Stimulated activated CD4-positive, alpha-beta T cell treated with anti-CD3 and anti-CD28 coated beads, TNF-alpha, amount 100 ng/mL, for 1 hour (primary cell): Measurements from ENCODE around the gene ZC3HAV1.
"Not testable (repeated sequence)": the region's sequence is repeated elsewhere in the genome, so short reads cannot be mapped to it uniquely, and the experiment has no call there.

Source experiments
- DNase-seq, 3 donors: peaks; one replicate each; pipeline ENCODE4 v3.0.0-alpha.2; 2020; ENCODE audit warnings: low read depth in 3 of 3, low spot score in 1 of 3

ZC3HAV1 gene

GRCh38 chr7:139055674-139056073 is 53.8 kb downstream of the ZC3HAV1 start:
- DNase-seq: no peak

DNA sequence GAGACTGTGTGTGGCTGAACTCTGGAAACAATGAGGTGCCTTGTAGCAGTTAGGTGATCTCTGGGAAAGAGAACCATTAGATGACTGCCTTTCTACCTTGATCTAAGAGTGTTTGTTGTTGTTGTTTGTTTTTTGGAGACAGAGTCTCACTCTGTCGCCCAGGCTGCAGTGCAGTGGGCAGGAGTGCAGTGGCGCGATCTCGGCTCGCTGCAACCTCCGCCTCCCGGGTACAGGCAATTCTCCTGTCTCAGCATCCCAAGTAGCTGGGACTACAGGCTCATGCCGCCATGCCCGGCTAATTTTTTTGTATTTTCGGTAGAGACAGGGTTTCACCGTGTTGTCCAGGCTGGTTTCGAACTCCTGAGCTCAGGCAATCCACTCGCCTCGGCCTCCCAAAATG is 54.9 kb downstream of the ZC3HAV1 start:
- DNase-seq: not testable (repeated sequence)

- DNase-seq: no peak
Measured at GRCh38 chr7:139054101-139054500, 55.4 kb downstream of the ZC3HAV1 start.

DNA sequence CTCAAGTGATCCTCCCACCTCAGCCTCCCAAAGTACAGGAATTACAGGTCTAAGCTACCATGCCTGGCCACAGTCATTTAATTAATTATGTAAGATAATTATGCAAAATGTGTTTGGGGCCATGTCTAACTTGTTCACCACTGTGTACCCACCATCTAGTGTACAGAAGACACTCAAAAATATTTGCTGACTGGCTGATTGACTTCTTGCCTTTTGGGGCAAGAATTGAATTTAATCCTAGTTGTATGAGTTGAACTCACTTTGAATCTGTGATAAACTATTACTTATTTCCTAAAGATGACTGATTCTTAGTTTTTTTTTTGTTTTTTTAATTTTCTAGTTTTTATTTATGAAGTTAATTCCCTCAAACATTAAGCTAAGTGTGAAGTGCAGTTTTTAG is 57.9 kb downstream of the ZC3HAV1 start:
- DNase-seq: no peak

DNA sequence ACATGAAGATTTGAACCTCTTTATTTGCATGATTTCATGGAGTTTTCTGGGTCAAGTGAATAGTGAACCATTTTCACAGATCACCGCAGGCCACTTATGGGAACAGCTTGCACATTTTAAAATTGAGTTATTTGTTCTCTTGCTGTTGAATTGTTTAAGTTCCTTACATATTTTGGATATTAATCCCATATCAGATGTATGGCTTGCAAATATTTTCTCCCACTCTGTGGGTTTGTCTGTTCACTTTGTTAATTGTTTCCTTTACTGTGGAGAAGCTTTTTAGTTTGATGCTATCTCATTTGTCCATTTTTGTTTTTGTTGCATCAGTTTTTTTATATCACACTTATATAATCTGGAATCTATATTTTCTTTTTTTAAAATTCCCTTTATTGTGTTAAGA is 59.6 kb downstream of the ZC3HAV1 start:
- no peak for DNase-seq

DNA sequence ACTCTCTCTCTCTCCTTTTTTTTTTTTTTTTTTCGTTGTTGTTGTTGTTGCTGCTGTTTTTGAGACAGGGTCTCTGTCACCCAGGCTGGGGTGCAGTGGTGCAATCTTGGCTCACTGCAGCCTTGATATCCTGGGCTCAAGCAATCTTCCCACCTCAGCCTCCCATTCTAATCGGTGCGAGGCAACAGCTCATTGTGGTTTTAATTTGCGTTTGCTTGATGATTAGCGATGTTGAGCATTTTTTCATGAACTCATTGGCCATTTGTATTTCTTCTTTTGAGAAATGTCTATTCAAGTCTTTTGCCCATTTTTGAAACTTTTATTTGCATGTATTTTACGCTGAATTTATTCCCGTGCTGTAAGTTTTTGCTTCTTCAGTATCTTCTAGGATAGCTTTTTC is 60.4 kb downstream of the ZC3HAV1 start:
- DNase-seq: no peak

GRCh38 chr7:139047970-139048369 is 61.5 kb downstream of the ZC3HAV1 start:
- no peak for DNase-seq

GRCh38 chr7:139046143-139046542 is 63.4 kb downstream of the ZC3HAV1 start:
- no peak for DNase-seq

DNA sequence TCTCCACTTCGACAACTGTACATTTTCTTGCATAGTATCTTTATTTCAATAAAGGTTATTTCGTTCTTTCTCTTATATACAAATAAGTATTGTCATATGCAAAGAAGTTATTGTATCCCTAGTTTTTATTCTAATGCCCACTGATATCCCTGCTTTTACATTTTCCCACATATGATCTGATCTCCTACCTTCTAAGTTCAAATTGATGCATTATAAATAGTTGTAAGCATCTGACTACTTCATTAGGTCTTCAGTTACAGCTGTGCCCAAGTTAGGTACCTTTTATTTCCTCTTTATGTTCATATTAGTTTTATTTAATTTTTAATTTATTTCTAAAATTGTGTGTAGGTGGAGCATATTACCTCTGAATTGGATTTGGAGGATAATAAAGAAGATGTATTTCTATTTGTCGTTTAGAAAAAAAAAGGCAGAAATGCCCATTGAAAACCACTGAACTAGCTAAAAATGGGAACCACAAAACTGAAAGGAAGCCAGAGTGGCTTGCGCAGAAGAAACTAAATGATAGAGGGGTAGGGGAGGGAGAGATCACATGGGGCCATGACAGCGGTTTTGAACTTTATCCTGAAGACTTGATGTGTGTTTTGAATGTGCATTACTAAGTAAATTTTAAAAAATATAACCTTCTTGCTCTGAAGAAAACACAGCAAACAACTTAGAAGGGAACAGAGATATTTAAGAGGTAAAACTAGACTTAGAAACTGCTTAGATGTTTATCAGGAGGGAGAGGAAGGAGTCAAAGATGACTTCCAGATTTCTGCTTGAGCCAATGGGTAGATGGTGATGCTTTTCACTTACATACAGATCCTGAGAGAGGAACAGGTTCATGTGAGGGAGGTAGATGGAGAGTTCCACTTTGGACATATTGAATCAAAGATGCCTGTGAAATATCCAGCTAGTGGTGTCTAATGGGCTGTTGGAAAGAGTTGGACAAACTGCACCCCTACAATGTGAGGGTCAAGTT is 64.4 kb downstream of the ZC3HAV1 start:
- DNase-seq: no peak

DNA sequence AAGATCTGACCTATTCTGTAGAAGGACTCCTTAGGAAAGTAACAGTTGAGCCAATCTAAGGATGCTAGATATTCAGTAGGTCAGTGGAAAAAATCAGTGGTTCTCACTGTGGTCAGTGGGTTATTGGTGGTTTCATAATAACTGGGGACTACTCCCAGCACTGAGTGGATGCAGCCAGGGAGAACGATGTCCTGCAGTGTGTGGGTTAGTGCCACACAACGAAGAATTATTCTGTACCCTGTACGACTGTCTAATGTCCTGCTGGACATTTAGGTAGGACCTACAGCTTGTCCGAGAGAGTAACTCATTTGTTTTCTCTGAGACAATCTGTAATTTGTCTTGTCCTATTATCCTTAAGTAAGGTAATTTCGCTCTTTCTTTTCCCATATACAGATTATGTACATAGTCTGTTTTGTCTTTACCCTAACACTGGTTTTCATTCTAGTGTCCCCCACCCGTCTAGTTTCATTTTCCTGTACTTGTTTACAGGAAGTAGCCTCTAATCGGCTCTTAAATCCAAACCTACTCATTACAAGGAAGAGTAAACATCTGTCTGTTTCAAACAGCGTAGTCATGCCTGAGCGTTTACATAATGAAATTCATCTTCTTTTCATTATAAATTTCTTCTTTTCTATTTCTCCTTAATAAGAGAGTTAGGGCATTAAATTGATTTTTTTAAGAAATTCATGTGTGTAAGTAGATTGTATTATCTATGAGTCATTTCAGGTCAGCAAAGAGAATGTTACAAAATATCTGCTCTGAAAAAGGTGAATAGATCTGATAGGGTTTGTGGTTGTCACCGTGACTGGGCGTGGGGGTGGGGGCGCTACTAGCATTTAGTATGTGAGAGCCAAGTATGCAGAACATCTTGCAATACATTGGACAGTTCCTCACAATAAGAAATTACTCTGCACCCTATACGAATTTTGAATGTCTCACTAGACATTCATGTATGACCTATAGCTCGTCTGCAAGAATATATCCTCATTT is 65.4 kb downstream of the ZC3HAV1 start:
- peak in 1 of 3 donors; percentile 50 for DNase-seq

DNA sequence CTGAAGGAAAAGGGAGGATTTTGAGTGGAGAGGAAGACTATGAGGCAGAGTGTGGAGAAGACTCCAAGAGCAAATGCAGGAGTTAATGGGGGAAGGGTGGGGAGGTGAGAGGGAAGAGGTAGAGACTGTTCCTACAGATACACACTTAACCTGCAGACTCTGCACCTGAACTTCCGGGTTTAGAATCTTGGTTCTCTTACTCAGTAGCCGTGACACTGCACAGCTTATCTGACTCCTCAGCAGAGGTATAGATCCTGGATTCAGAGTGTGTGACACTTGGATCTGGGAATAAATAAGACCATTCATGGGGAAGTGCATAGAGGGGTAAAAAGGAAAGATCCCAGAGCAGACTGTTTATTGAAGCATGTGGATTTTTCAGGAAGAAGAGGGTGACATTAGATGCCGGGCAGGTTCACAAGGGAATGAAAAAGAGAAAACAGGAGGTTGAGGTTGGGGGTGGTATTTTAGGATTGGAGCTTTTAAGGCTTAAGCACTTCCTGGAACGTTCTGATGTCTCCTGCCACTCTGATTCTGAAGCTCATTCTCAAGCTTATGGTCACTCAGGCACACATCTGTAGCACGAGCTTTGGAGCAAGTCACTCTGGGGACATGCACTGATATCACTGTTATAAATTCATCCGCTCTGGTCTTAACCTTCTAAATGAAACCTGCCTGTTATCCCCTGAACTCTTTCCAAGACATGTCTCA is 68.0 kb downstream of the ZC3HAV1 start:
- DNase-seq: no peak

DNA sequence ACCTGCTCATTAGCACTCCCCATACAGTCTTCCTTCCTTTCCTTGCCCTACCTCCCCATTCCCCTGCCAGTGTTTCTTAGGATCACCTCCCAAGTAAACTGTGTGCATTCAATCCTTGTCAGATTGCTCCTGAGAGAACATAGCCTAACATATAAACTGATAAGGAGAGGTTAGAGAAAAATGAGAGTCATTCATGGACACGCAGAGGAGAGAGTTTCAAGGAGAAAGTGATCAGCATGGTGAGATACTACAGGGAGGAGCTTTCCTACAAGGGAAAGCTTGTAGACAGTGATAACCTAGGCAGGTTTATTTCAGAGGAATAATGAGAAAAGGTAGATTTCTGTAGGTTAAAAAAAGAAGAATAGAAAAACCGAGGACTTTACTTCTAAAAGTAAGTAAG is 70.8 kb downstream of the ZC3HAV1 start:
- no peak for DNase-seq

DNA sequence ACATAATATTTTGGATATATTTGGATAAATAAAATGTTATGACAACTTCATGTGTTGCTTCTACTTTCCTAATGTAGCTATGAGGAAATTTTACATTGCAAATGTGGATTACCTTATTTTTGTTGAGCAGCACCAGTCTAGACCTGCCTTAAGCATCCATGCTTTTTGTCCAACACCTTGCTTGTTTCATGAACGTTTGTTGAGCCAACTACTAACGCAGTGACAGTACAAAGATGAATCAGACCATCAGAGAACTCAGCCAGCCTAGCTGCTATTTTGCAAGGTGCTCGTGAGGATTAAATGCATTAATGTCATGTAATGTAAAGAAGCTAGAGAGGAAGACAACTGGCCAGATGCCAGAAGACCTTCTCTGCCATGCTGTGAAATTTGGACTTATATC is 72.6 kb downstream of the ZC3HAV1 start:
- no peak for DNase-seq

DNA sequence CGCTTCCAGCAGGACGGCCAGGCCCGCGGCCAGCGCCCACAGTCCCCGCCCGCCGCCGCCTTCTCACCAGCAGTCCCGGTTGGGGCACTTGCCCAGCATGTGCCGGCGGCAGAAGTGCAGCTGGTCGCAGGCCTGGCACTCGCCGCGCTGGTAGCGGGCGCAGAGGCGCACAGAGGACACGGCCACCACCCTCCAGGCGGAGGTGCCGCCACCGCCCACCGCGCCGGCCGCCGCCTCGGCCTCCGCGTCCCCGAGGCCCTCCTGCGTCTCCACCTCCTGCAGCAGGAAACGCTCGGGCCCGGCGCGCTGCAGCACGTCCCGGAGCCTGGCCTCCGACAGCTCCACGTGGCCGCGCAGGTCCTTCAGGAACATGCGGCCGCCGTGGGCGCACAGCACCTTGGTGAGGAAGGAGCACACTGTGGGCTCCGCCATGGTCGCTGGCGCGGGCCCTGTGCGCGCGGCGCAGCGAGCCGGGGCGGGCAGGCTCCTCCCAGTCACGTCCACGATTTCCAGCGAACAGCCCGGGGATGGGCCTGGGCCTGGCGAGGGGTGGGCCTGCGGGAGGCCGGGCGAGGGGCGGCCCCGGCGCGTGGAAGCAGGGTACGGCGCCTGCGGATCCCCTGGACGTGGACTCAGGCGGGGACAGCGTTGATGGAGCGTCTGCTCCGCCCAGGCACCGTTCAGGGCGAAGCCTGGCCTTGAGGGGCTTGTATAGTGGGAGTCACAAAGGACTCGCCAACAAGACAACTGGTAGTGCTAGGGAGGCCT is 73.8 kb downstream of the ZC3HAV1 start, which contains the start of gene ZC3HAV1L:
Gene ZC3HAV1L (minus strand): TSS at position 457 of the 768 bp plus-strand sequence. CDS start 25 bp downstream, at position 432.
- peak in 1 of 3 donors; percentile 41 for DNase-seq

DNA sequence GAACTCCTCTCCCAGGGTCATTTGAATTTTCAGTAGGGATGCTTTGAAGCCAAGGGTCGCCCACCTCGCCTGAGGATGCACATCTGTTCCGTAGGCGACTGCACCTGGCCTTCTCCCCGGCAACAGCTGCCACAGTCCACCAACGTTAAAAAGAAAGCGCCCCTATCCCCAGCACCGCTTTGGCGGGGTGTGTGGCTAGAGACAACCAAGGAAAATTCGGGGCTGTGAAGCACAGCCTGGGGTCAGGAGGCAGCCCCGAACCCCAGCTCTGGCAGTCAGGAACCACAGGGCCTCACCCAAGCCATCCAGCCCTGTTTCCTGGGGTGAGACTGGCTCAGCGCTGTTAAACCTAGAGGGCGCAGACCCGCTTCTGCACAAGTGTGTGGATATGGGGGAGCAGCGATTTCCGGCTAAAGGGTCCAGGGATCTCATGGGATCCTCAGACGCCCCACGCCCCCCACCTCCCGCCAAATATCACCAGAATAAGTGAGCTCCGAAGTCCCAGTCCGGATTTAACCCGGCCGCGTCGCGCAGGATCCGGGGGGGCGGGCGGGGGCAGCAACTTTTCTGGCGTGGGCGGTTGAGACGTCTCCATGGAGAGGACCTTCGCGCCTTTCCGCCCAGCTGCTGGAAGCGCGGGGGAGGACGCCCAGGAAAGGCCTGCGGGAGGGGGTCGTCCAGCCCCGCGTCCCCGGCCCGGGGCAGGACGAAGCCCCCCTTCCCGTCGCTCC is 74.5 kb downstream of the ZC3HAV1 start:
- DNase-seq: peak in 1 of 3 donors; percentile 21

DNA sequence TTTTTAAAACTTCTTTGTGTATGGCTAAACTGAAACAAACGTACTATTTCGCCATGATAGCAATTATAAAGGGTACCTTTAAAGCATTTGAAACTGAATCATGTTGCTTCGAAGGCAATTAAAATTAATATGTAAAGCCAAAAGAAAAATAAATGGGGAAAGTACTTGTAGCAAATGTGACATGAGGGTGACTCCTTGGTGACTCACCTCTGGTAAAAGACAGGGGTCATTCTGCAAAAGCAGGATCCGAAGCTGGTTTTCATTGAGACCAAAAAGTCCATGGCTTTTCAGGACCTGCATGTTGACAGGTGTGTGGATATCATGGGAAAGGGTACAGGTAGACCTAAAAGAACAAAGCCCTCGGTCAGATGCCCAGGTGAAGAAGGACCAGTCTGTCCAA is 75.2 kb downstream of the ZC3HAV1 start:
- DNase-seq: no peak

DNA sequence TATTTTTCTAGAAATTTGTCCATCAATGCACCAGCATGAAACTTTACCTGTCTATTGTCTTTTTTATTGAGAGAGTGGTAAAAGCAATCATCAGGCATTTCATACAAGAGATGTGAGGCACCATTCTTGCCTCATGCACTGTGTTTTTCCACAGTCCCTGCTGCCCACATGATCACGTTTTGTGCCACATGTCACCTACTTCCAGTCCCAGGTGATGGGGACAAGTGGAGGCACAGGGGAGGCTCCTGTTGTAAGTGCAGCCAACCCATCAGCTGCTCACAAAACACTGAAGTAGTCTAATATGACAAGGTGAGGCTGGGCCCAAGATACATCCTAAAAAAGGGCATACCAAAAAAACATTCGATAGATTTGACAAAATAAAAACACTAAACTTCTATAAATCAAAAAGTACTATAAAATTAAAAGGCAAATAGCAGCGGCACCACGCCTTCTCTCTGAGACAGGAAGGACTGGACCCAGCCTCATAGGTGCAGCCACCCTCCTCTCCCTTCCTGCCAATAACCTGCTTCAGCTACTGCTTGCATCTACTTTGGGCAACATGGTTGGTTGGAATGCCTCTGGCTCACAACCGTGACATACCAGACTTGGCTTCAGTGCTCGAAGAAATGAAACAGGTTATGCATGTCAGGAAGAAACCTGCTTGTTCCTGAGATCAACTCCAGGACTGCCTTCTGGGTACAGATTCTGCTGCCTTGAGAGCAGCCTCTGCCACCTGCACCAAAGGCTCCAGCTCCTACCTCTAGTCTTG is 76.0 kb downstream of the ZC3HAV1 start:
- no peak for DNase-seq

DNA sequence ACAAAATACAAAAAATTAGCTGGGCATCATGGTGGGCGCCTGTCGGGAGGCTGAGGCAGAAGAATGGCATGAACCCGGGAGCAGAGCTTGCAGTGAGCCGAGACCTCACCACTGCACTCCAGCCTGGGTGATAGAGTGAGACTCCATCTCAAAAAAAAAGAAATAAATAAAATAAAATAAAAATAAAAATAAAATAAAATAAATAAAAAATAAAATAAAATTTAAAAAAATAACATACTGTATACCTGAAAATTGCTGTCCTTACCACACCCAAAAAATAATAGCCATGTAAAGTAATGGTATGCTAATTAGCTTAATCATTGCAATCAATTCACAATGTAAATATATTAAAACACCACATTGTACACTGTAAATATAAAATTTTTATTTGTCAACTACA is 77.0 kb downstream of the ZC3HAV1 start:
- DNase-seq: no peak

DNA sequence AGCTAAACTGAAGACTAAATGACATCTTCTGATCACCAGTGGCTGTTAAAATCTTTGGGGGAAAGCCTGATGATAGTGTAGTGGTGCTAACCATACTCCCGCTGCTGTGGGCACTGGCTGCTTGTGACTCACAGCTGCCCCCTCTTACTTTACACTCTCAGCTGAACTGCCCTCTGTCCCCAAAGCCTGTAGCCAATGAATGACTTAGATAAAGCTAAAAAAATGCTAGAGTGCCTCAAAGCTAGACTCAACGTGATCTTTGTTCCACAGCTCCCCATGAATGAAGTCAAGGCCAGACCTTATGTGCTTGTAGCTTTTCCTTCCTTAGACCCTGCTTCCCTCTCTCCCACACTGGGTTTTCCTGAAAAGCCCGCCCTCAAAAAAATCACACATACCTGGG is 80.2 kb downstream of the ZC3HAV1 start:
- no peak for DNase-seq
